A172 (cell line): ENCODE data around the gene DOCK4. TPM values are rescaled to one million over a fixed set of nuclear protein-coding genes. Genes with fewer than 3 reads are reported as not detected.

ENCODE experiments used
- DNase-seq: peaks from one replicate; pipeline ENCODE4 v3.0.0-alpha.2; 2015; ENCODE audit warnings: low spot score
- total RNA-seq: library from RNA; depleted of rRNA; stranded (reverse); fragments of >200 nt; shearing (Covaris generic); gene quantifications from 2 replicates; pipeline ENCODE4 v1.2.3, GENCODE V29; 2014

DOCK4 gene
- total RNA-seq, 1 experiment from 2014 or later = 7.2 TPM

GRCh38 chr7:112214883-112215282 is 8.7 kb upstream of the DOCK4 start:
- DNase-seq = no peak

- DNase-seq = no peak
These were observed 8.1 kb upstream of the DOCK4 start for GRCh38 chr7:112214268-112214667.

GRCh38 chr7:112213735-112214134 is 7.5 kb upstream of the DOCK4 start:
- no peak for DNase-seq

GRCh38 chr7:112212571-112212970 is 6.4 kb upstream of the DOCK4 start:
- DNase-seq = no peak

- no peak for DNase-seq
These were observed 5.2 kb upstream of the DOCK4 start for GRCh38 chr7:112211348-112211907.

GRCh38 chr7:112207765-112208164 is 1.6 kb upstream of the DOCK4 start:
- DNase-seq = no peak

- DNase-seq = peak; percentile 35
These were observed 893 bp upstream of the DOCK4 start for GRCh38 chr7:112206991-112207592.

GRCh38 chr7:112205343-112206237 is 609 bp downstream of the DOCK4 start:
- peak; percentile 18 for DNase-seq

GRCh38 chr7:112204499-112205342 is 1.5 kb downstream of the DOCK4 start:
- DNase-seq = peak; percentile 21

- no peak for DNase-seq
These were observed 2.8 kb downstream of the DOCK4 start for GRCh38 chr7:112203365-112203739.

- DNase-seq = no peak
These were observed 3.4 kb downstream of the DOCK4 start for GRCh38 chr7:112202816-112203215.

- no peak for DNase-seq
These were observed 4.4 kb downstream of the DOCK4 start for GRCh38 chr7:112201839-112202238.

GRCh38 chr7:112201411-112201810 is 4.8 kb downstream of the DOCK4 start:
- DNase-seq = no peak

- no peak for DNase-seq
These were observed 6.5 kb downstream of the DOCK4 start for GRCh38 chr7:112199672-112200071.

GRCh38 chr7:112199035-112199655 is 7.1 kb downstream of the DOCK4 start:
- peak; percentile 13 for DNase-seq

- DNase-seq = no peak
These were observed 8.9 kb downstream of the DOCK4 start for GRCh38 chr7:112197322-112197721.

- no peak for DNase-seq
These were observed 10.5 kb downstream of the DOCK4 start for GRCh38 chr7:112195717-112196116.

- no peak for DNase-seq
These were observed 12.2 kb downstream of the DOCK4 start for GRCh38 chr7:112193915-112194502.

- peak; percentile 89 for DNase-seq
These were observed 13.7 kb downstream of the DOCK4 start for GRCh38 chr7:112192236-112193154.

GRCh38 chr7:112190120-112190519 is 16.1 kb downstream of the DOCK4 start:
- no peak for DNase-seq
